HL-60 (cell line): ENCODE results near the gene RFWD3.
"Not testable (repeated sequence)": the region's sequence is repeated elsewhere in the genome, so short reads cannot be mapped to it uniquely, and the experiment has no call there.

Source experiments
- DNase-seq, 2 experiments: peaks; one replicate each; pipeline ENCODE4 v3.0.0-alpha.2; 2010 to 2020; ENCODE audit warnings: low read depth in 1 of 2, low spot score in 1 of 2
- H3K27ac ChIP-seq: fragments of 250-450 bp; sonication (Bioruptor Pico); replicated peaks from 2 replicates; pipeline ENCODE4 v1.5.1; 2020; ENCODE audit warnings: mild to moderate bottlenecking, moderate library complexity
- H3K27me3 ChIP-seq: fragments of 250-450 bp; sonication (Bioruptor Pico); 2 replicates; pipeline ENCODE4 v1.5.1; 2021; ENCODE audit warnings: mild to moderate bottlenecking, moderate library complexity; ENCODE audit not compliant: insufficient read depth, poor library complexity, severe bottlenecking
- H3K4me3 ChIP-seq: replicated peaks from 2 replicates; pipeline ENCODE4 v1.5.1; 2011; ENCODE audit warnings: mild to moderate bottlenecking, control low read depth, low read length; ENCODE audit not compliant: insufficient read depth
- CTCF ChIP-seq: IDR thresholded peaks from one replicate; pipeline ENCODE4 v1.5.1; 2011; ENCODE audit warnings: low read length, control low read depth, inconsistent platforms; ENCODE audit not compliant: insufficient read depth
- GABPA ChIP-seq: IDR thresholded peaks from 2 replicates; pipeline ENCODE4 v1.6.1; 2012; ENCODE audit warnings: low read depth
- POLR2AphosphoS5 ChIP-seq: IDR thresholded peaks from 2 replicates; pipeline ENCODE4 v1.6.1; 2012; ENCODE audit warnings: low read depth
- REST ChIP-seq: IDR thresholded peaks from 2 replicates; pipeline ENCODE4 v1.6.1; 2012; ENCODE audit warnings: low read depth; ENCODE audit not compliant: insufficient replicate concordance
- SPI1 ChIP-seq: IDR thresholded peaks from 2 replicates; pipeline ENCODE4 v1.6.1; 2012; ENCODE audit warnings: low read depth, mild to moderate bottlenecking, borderline replicate concordance

RFWD3 gene

GRCh38 chr16:74680681-74681080, 14.0 kb upstream of the RFWD3 start:
- TF ChIP-seq SPI1, result no peak
- Histone ChIP-seq H3K27ac (no peak overlapping the region), H3K4me3 (no peak overlapping the region), H3K27me3 (no peaks in the 10 kb centered on the region)
- DNase-seq, result no peak

GRCh38 chr16:74679983-74680382, 13.3 kb upstream of the RFWD3 start:
- TF ChIP-seq CTCF (no peak), GABPA (no peak), SPI1 (no peak), REST (no peak), POLR2AphosphoS5 (no peak)
- Histone ChIP-seq H3K27ac (no peak overlapping the region), H3K4me3 (no peak overlapping the region), H3K27me3 (no peaks in the 10 kb centered on the region)
- DNase-seq, result no peak

GRCh38 chr16:74677868-74678267, 11.2 kb upstream of the RFWD3 start:
- no peak for DNase-seq
- Histone ChIP-seq H3K27me3 (no peaks in the 10 kb centered on the region), H3K27ac (no peak overlapping the region), H3K4me3 (no peak overlapping the region)
- no peak for TF ChIP-seq GABPA
- no peak for TF ChIP-seq CTCF
- TF ChIP-seq REST, result no peak
- no peak for TF ChIP-seq SPI1
- no peak for TF ChIP-seq POLR2AphosphoS5

- no peak overlapping the region for H3K27ac ChIP-seq
- no peak overlapping the region for H3K4me3 ChIP-seq
- DNase-seq, result no peak
- H3K27me3 ChIP-seq, result no peaks in the 10 kb centered on the region
- TF ChIP-seq GABPA (no peak), POLR2AphosphoS5 (no peak), CTCF (no peak), REST (no peak), SPI1 (no peak)
Measured at GRCh38 chr16:74673876-74674275, 7.2 kb upstream of the RFWD3 start.

GRCh38 chr16:74668877-74669276, 2.2 kb upstream of the RFWD3 start:
- not testable (repeated sequence) for H3K4me3 ChIP-seq, DNase-seq

More at GRCh38 chr16:74668877-74669276, 2.2 kb upstream of the RFWD3 start:
- not testable (repeated sequence) for H3K27ac ChIP-seq, H3K27me3 ChIP-seq
